ENCODE results near the gene FMNL2. TPM values are rescaled to one million over a fixed set of nuclear protein-coding genes. Genes with fewer than 3 reads are reported as not detected.

Gene FMNL2
- total RNA-seq, 1 experiment from 2014 or later: 46.5 TPM

DNA sequence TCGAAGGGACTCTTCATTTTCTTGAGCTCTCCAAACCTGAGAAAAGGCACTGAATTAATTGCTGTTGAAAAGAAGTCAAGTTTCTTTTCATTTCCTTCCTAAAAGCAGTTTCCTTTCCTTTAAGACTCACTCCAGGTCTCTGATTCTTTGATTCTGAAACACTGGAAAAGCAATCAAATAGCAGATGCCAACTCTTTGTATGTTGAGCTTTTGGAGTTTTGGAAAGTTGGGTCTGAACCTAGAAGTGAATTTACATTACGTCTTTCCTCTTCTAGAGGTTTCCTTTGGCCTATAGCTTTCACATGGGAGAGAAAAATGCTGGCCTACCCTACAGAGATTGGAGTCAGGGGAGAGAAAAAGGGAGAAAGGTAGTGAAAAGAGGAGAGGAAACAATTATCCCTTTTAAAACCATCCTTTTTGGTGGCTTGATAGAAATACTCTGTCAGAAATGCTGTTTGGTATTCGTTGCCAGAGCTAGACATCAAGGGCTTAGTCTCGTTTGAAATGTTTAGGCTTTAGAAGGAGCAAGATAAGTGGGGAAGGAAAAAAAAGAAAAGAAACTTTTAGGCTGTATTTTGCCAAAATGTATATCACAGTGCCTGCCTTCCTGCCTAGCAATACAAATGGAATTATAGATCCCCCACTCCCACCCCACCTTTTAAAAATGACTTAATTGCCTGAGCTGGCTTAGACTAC, 194.6 kb downstream of the FMNL2 start:
- TF ChIP-seq, protein P1, sequence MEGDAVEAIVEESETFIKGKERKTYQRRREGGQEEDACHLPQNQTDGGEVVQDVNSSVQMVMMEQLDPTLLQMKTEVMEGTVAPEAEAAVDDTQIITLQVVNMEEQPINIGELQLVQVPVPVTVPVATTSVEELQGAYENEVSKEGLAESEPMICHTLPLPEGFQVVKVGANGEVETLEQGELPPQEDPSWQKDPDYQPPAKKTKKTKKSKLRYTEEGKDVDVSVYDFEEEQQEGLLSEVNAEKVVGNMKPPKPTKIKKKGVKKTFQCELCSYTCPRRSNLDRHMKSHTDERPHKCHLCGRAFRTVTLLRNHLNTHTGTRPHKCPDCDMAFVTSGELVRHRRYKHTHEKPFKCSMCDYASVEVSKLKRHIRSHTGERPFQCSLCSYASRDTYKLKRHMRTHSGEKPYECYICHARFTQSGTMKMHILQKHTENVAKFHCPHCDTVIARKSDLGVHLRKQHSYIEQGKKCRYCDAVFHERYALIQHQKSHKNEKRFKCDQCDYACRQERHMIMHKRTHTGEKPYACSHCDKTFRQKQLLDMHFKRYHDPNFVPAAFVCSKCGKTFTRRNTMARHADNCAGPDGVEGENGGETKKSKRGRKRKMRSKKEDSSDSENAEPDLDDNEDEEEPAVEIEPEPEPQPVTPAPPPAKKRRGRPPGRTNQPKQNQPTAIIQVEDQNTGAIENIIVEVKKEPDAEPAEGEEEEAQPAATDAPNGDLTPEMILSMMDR (IDR thresholded peaks at IDR 0.05; ENCODE audit: unreplicated experiment): no peak
- BruUV-seq (replicated peaks): no TSS peak
- no peak overlapping the region for H3K27ac Mint-ChIP-seq (ENCODE audit: unreplicated experiment)
- CTCF ChIA-PET: no interaction called here
- H3K4me1 Mint-ChIP-seq (ENCODE audit: low read depth, unreplicated experiment): peaks cover 24% of the 10 kb centered on the region
- H3K4me3 Mint-ChIP-seq (ENCODE audit: low read depth, unreplicated experiment): no peak overlapping the region
- H3K9me3 Mint-ChIP-seq (ENCODE audit: low read depth, unreplicated experiment): no peaks in the 10 kb centered on the region
- no peak for DNase-seq
- intact Hi-C loops (cut with micrococcal nuclease; ENCODE audit: unreplicated experiment): no loop called here
- H3K27me3 Mint-ChIP-seq (ENCODE audit: unreplicated experiment): no peaks in the 10 kb centered on the region
- peaks cover 4% of the 10 kb centered on the region for H3K36me3 Mint-ChIP-seq (ENCODE audit: insufficient read depth, unreplicated experiment)

DNA sequence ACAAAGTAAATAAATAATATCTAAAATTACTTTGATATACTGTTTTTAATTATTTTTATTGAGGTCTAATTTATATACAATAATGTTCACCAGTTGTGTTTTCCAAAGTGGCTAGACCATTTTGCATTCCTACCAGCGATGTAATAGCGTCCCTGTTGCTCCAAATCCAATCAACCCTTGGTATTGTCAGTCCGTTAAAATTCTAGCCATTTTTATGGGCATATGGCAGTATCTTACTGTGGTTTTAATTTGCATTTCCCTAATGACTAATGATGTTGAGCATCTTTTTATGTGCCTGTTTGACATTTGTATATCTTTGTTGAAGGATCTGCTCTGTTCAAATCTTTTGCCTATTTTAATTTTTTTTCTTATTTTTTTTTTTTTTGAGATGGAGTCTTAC, 197.3 kb downstream of the FMNL2 start:
- DNase-seq: no peak
- Mint-ChIP-seq H3K36me3 (ENCODE audit: insufficient read depth, unreplicated experiment) (no peaks in the 10 kb centered on the region), H3K9me3 (ENCODE audit: low read depth, unreplicated experiment) (no peaks in the 10 kb centered on the region), H3K4me1 (ENCODE audit: low read depth, unreplicated experiment) (peaks cover 9% of the 10 kb centered on the region), H3K27ac (ENCODE audit: unreplicated experiment) (no peak overlapping the region), H3K27me3 (ENCODE audit: unreplicated experiment) (no peaks in the 10 kb centered on the region), H3K4me3 (ENCODE audit: low read depth, unreplicated experiment) (no peak overlapping the region)
- intact Hi-C loops (cut with micrococcal nuclease; ENCODE audit: unreplicated experiment): no loop called here
- no TSS peak for BruUV-seq (replicated peaks)
- TF ChIP-seq, protein P1 (IDR thresholded peaks at IDR 0.05; ENCODE audit: unreplicated experiment): no peak
- CTCF ChIA-PET: no interaction called here

DNA sequence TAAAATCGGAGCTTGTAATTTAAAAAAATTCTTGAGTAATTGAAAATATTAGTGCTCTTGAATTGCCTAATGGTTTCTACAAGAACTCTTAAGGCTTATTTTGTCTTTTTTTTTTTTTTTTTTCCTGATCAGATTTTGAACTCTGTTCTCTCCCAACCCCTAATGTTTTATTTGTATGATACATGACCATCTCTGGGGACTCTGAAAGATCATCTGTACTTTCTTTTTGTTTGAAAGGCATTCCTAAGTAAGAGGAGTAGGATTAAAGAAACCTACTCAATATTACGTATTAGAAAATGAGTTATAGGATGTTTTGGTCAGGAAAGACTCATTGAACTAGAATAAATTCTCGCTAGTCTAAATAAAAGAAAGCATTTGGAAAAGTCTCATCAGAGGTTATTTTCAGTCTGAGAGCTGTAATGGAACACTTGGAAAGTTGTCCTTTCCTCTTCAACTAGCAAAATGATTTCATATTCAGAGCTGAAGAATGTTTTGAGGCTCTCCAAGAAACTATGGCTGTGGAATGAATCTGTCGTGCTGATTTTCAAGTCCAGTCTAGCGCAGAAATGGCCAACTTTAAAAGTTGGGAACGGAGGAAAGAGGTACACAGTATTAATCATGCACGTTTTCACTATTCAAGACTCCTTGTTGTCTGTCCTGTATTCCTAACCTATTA, 199.6 kb downstream of the FMNL2 start:
- Mint-ChIP-seq H3K27me3 (ENCODE audit: unreplicated experiment) (no peaks in the 10 kb centered on the region), H3K36me3 (ENCODE audit: insufficient read depth, unreplicated experiment) (no peaks in the 10 kb centered on the region), H3K4me1 (ENCODE audit: low read depth, unreplicated experiment) (peaks cover 9% of the 10 kb centered on the region), H3K9me3 (ENCODE audit: low read depth, unreplicated experiment) (no peaks in the 10 kb centered on the region), H3K4me3 (ENCODE audit: low read depth, unreplicated experiment) (no peak overlapping the region), H3K27ac (ENCODE audit: unreplicated experiment) (no peak overlapping the region)
- CTCF ChIA-PET: interaction anchor here (0.6 to 0.7 kb wide), 3 partner anchors 41 to 486 kb away, joined by 3 to 6 read pairs (median 3); no protein-coding TSS in a partner anchor
- no TSS peak for BruUV-seq (replicated peaks)
- intact Hi-C loops (cut with micrococcal nuclease; ENCODE audit: unreplicated experiment): no loop called here
- TF ChIP-seq, protein P1 (IDR thresholded peaks at IDR 0.05; ENCODE audit: unreplicated experiment): no peak
- DNase-seq: no peak

DNA sequence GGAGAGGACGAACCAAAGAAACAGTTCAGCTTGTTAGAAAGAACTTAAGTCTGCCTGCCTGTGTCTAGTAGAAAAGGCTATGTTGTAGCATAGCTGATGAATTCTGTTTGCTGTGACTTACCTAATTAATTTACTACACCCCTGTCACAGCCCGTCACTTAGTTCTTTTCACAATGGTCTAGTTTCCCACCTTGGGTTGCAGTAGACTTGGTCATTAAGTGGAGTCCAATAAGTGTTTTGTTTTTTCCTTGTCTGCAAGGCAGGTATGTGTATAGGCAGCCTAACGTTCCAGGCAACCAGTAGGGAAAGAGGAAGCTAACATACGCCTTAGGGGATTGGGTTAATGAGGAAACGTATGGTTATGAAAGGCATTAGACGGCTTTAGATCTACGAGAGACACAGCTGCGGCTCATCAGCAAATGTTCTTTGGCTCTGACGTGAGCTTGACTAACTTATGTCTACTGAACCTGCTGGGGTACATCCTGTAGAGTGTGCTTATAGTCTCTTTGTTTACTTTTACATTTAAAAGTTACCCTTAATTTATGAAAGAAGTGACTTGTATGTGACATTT, 202.2 kb downstream of the FMNL2 start:
- intact Hi-C loops (cut with micrococcal nuclease; ENCODE audit: unreplicated experiment): no loop called here
- DNase-seq: no peak
- CTCF ChIA-PET: no interaction called here
- TF ChIP-seq, protein P1 (IDR thresholded peaks at IDR 0.05; ENCODE audit: unreplicated experiment): no peak
- no TSS peak for BruUV-seq (replicated peaks)
- Mint-ChIP-seq H3K9me3 (ENCODE audit: low read depth, unreplicated experiment) (no peaks in the 10 kb centered on the region), H3K4me1 (ENCODE audit: low read depth, unreplicated experiment) (peaks cover 6% of the 10 kb centered on the region), H3K27me3 (ENCODE audit: unreplicated experiment) (no peaks in the 10 kb centered on the region), H3K27ac (ENCODE audit: unreplicated experiment) (no peak overlapping the region), H3K4me3 (ENCODE audit: low read depth, unreplicated experiment) (no peak overlapping the region), H3K36me3 (ENCODE audit: insufficient read depth, unreplicated experiment) (no peaks in the 10 kb centered on the region)

Data from Calu3 (cell line).